HEK293 (cell line): Measurements from ENCODE around the gene LHFPL3.

Experiments
- CTCF ChIA-PET: fragments of 350-600 bp; formaldehyde crosslinking; extraction: SDS; loops from one replicate; lab custom pipeline; 2021; ENCODE audit warnings: antibody characterized with exemption; lab: Yijun Ruan, JAX
- POLR2A ChIA-PET: fragments of 300-600 bp; formaldehyde crosslinking; extraction: SDS; loops from one replicate; lab custom pipeline; 2020; ENCODE audit warnings: antibody characterized with exemption, inconsistent platforms; lab: Yijun Ruan, JAX
- H3K27ac ChIP-seq: fragments of 200-500 bp; sonication (Bioruptor generic); 2 replicates; pipeline ENCODE4 v1.5.1; 2014; ENCODE audit warnings: low read depth, low read length, control low read depth, inconsistent platforms; ENCODE audit errors: extremely low read depth
- H3K36me3 ChIP-seq, 2 experiments: fragments of 200-500 bp in 1 of 2; sonication (Bioruptor generic) in 1 of 2; 1 replicate in 1 of 2; 2 replicates in 1 of 2; pipeline ENCODE4 v1.5.1; 2014 to 2017; ENCODE audit warnings: inconsistent platforms in 2 of 2, low read length in 2 of 2; ENCODE audit not compliant: control insufficient read depth in 2 of 2, insufficient read depth in 1 of 2
- H3K4me1 ChIP-seq: fragments of 200-500 bp; sonication (Bioruptor generic); 2 replicates; pipeline ENCODE4 v1.5.1; 2014; ENCODE audit warnings: mild to moderate bottlenecking, low read length, inconsistent platforms; ENCODE audit not compliant: control insufficient read depth, insufficient read depth
- H3K4me3 ChIP-seq: 2 replicates; pipeline ENCODE4 v1.5.1; 2011; ENCODE audit warnings: low read depth, mild to moderate bottlenecking, control low read depth, low read length, moderate library complexity
- H3K9me3 ChIP-seq: fragments of 200-500 bp; sonication (Bioruptor generic); 2 replicates; pipeline ENCODE4 v1.5.1; 2014; ENCODE audit warnings: low read depth, low read length, inconsistent platforms; ENCODE audit not compliant: control insufficient read depth, insufficient read depth
- CTCF ChIP-seq: fragments of 450-650 bp; formaldehyde crosslinking; IDR thresholded peaks from 2 replicates; pipeline ENCODE4 v1.5.1; 2016; ENCODE audit warnings: missing biosample characterization, missing genetic modification characterization
- EGR2 ChIP-seq: fragments of 450-650 bp; formaldehyde crosslinking; IDR thresholded peaks from 2 replicates; pipeline ENCODE4 v1.5.1; 2016; ENCODE audit warnings: low read depth, missing biosample characterization, missing genetic modification characterization
- ELK4 ChIP-seq: IDR thresholded peaks from 2 replicates; pipeline ENCODE4 v1.6.1; 2011; ENCODE audit warnings: mild to moderate bottlenecking, low read depth, low read length, borderline replicate concordance
- HIC1 ChIP-seq: fragments of 450-650 bp; formaldehyde crosslinking; IDR thresholded peaks from 2 replicates; pipeline ENCODE4 v1.5.1; 2016; ENCODE audit warnings: missing biosample characterization, missing genetic modification characterization
- KLF10 ChIP-seq: fragments of 450-650 bp; IDR thresholded peaks from 2 replicates; pipeline ENCODE4 v1.5.1; 2018; ENCODE audit warnings: missing biosample characterization, mild to moderate bottlenecking, missing genetic modification characterization
- MEIS1 ChIP-seq: sonication (generic); formaldehyde crosslinking; IDR thresholded peaks from 2 replicates; pipeline ENCODE4 v1.8.1; 2022; ENCODE audit warnings: missing genetic modification reagents, mild to moderate bottlenecking, borderline replicate concordance
- MYNN ChIP-seq: fragments of 450-650 bp; formaldehyde crosslinking; IDR thresholded peaks from 2 replicates; pipeline ENCODE4 v1.5.1; 2016; ENCODE audit warnings: missing biosample characterization, missing genetic modification characterization, borderline replicate concordance
- OVOL3 ChIP-seq: fragments of 450-650 bp; formaldehyde crosslinking; IDR thresholded peaks from 2 replicates; pipeline ENCODE4 v1.5.1; 2016; ENCODE audit warnings: missing biosample characterization, missing genetic modification characterization
- REST ChIP-seq: fragments of 450-650 bp; formaldehyde crosslinking; IDR thresholded peaks from 2 replicates; pipeline ENCODE4 v1.5.1; 2016; ENCODE audit warnings: missing biosample characterization, missing genetic modification characterization
- ZFHX2 ChIP-seq: fragments of 450-650 bp; formaldehyde crosslinking; conservative IDR thresholded peaks from 2 replicates; pipeline ENCODE4 v1.5.1; 2016; ENCODE audit warnings: missing biosample characterization, missing genetic modification characterization
- ZNF239 ChIP-seq: fragments of 450-650 bp; formaldehyde crosslinking; IDR thresholded peaks from 2 replicates; pipeline ENCODE4 v1.5.1; 2016; ENCODE audit warnings: missing biosample characterization, missing genetic modification characterization
- ZNF248 ChIP-seq: fragments of 450-650 bp; formaldehyde crosslinking; IDR thresholded peaks from 2 replicates; pipeline ENCODE4 v1.5.1; 2017; ENCODE audit warnings: missing biosample characterization, missing genetic modification characterization
- ZNF324 ChIP-seq: fragments of 450-650 bp; formaldehyde crosslinking; IDR thresholded peaks from 2 replicates; pipeline ENCODE4 v1.5.1; 2016; ENCODE audit warnings: missing biosample characterization, missing genetic modification characterization
- ZNF433 ChIP-seq: fragments of 450-650 bp; formaldehyde crosslinking; IDR thresholded peaks from 2 replicates; pipeline ENCODE4 v1.5.1; 2016; ENCODE audit warnings: missing biosample characterization, missing genetic modification characterization, low read depth
- ZNF501 ChIP-seq: fragments of 450-650 bp; formaldehyde crosslinking; IDR thresholded peaks from 2 replicates; pipeline ENCODE4 v1.5.1; 2016; ENCODE audit warnings: missing biosample characterization, missing genetic modification characterization
- ZNF707 ChIP-seq: fragments of 450-650 bp; formaldehyde crosslinking; IDR thresholded peaks from 2 replicates; pipeline ENCODE4 v1.5.1; 2016; ENCODE audit warnings: missing biosample characterization, missing genetic modification characterization
- ZSCAN4 ChIP-seq: fragments of 450-650 bp; formaldehyde crosslinking; IDR thresholded peaks from 2 replicates; pipeline ENCODE4 v1.5.1; 2017; ENCODE audit warnings: missing biosample characterization, missing genetic modification characterization

LHFPL3 gene

GRCh38 chr7:104859754-104860426, 531.5 kb downstream of the LHFPL3 start:
- Histone ChIP-seq H3K36me3 (no peaks in the 10 kb centered on the region), H3K4me1 (no peaks in the 10 kb centered on the region), H3K27ac (no peak overlapping the region), H3K9me3 (no peaks in the 10 kb centered on the region), H3K4me3 (no peak overlapping the region)
- ChIA-PET CTCF (interaction anchor here (0.6 to 1.9 kb wide), 4 partner anchors 8 to 60 kb away, joined by 3 to 13 read pairs (median 4); no protein-coding TSS in a partner anchor), POLR2A (no interaction called here)
- TF ChIP-seq EGR2 (tag by site-specific recombination): peak; percentile 54; the same call in 1 of the 2 replicates
- no peak for TF ChIP-seq ZSCAN4
- TF ChIP-seq ZFHX2 (tag by site-specific recombination): peak; percentile 66

GRCh38 chr7:104861729-104862390, 533.5 kb downstream of the LHFPL3 start:
- Histone ChIP-seq H3K4me3 (no peak overlapping the region), H3K9me3 (no peaks in the 10 kb centered on the region), H3K36me3 (no peaks in the 10 kb centered on the region), H3K4me1 (no peaks in the 10 kb centered on the region), H3K27ac (no peak overlapping the region)
- CTCF ChIA-PET: interaction anchor here (0.8 to 5.4 kb wide), 14 partner anchors 9 to 629 kb away, joined by 3 to 36 read pairs (median 5); no protein-coding TSS in a partner anchor
- POLR2A ChIA-PET: no interaction called here
- TF ChIP-seq ELK4 (no peak), MYNN (tag by site-specific recombination) (no peak), KLF10 (tag by site-specific recombination) (no peak), HIC1 (no peak), OVOL3 (no peak), ZNF707 (tag by site-specific recombination) (no peak), ZNF324 (no peak), ZNF501 (tag by site-specific recombination) (no peak), ZNF239 (no peak), ZNF248 (tag by site-specific recombination) (no peak)

- H3K9me3 ChIP-seq: no peaks in the 10 kb centered on the region
- POLR2A ChIA-PET: no interaction called here
- CTCF ChIA-PET: interaction anchor here (0.8 to 5.4 kb wide), 9 partner anchors 9 to 630 kb away, joined by 3 to 36 read pairs (median 5); no protein-coding TSS in a partner anchor
- H3K27ac ChIP-seq: no peak overlapping the region
- no peak overlapping the region for H3K4me3 ChIP-seq
- no peaks in the 10 kb centered on the region for H3K36me3 ChIP-seq
- no peaks in the 10 kb centered on the region for H3K4me1 ChIP-seq
- TF ChIP-seq CTCF (tag by site-specific recombination): peak; percentile 64
- TF ChIP-seq REST (tag by site-specific recombination): no peak
- no peak for TF ChIP-seq MEIS1 (CRISPR knock-in tag)
- TF ChIP-seq ZNF433 (tag by site-specific recombination): no peak
Observed at GRCh38 chr7:104862719-104863118, 534.3 kb downstream of the LHFPL3 start.
